GM20000 (cell line): ENCODE results near the gene WDR47.
A peak's percentile ranks its signal among the peaks of the same experiment; 100 is the strongest.

Source experiments
- DNase-seq: peaks from one replicate; pipeline ENCODE4 v3.0.0; 2012; ENCODE audit warnings: low spot score
- CTCF ChIP-seq: IDR thresholded peaks from 2 replicates; pipeline ENCODE4 v1.5.1; 2012; ENCODE audit warnings: mild to moderate bottlenecking, control low read depth; ENCODE audit errors: extremely low read depth, missing control alignments

The WDR47 gene

GRCh38 chr1:109041621-109042468 is at the start of gene WDR47:
Gene WDR47 (minus strand): TSS chr1:109042102. CDS start chr1:109023512, 18,590 bp downstream.
- no peak for TF ChIP-seq CTCF
- peak; percentile 99 for DNase-seq

- TF ChIP-seq CTCF, result no peak
These were observed 49.4 kb upstream of the WDR47 start for GRCh38 chr1:109091078-109091838.

DNA sequence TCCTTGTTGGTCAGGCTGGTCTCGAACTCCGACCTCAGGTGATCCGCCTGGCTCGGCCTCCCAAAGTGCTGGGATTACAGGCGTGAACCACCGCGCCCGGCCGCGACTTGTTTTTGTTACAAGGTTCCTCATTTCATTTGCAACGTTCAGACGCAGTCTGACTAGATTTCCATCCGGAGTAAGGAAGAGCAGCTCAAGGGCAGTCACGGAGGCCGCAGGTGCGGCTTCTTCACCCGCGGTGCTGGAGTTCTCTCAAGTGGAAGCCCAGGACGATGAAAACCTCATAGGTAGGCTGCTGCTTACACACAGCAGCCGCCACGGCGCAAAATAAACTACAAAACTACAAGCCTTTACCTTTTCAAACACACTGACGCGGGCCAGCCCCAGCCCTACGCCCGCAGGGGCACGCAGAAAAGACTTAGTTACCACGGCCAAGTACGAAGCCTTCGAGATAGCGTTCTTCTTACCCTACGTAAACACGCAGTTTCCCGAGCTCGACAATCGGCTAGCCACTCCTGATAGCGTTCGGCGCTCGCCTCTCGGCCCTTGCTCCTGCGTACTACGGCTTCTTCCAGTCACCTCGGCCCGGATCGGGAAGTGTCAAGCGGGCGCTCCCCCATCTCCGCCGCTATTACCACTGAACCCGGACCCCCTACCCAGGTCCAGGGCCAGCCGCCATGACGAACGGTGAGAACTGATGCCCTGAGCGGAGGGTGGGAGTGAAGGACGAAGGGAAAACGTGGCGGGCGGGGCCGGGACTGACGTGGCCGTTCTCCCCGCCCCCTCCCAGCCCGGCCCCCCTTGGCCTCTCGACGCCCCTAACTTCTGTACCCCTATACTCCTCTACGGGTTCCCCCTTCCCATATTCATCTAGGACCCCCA is 48.5 kb upstream of the WDR47 start, which contains the start of gene TMEM167B:
Gene TMEM167B (plus strand): TSS at position 569 of the 882 bp plus-strand sequence. CDS start 109 bp downstream, at position 678.
- no peak for TF ChIP-seq CTCF
- peak; percentile 85 for DNase-seq

More at GRCh38 chr1:109091078-109091838, 49.4 kb upstream of the WDR47 start:
- DNase-seq, result no peak

- DNase-seq, result peak; percentile 55
- peak; percentile 78 for TF ChIP-seq CTCF
These were observed 47.5 kb upstream of the WDR47 start for GRCh38 chr1:109089242-109090015.

- no peak for TF ChIP-seq CTCF
- DNase-seq, result no peak
These were observed 42.9 kb upstream of the WDR47 start for GRCh38 chr1:109084563-109085517.
